Renal cortex interstitium (tissue), 11 donors: ENCODE data around the gene AFF2. TPM values are rescaled to one million over a fixed set of nuclear protein-coding genes. Genes with fewer than 3 reads are reported as not detected.
"Not testable (repeated sequence)": the region's sequence is repeated elsewhere in the genome, so short reads cannot be mapped to it uniquely, and the experiment has no call there.

Experiments
- DNase-seq, 11 donors: peaks; one replicate each; pipeline ENCODE4 v3.0.0-alpha.2; 2013; ENCODE audit warnings: low read depth in 9 of 11, low spot score in 4 of 11; ENCODE audit errors: extremely low read depth in 1 of 11
- polyA plus RNA-seq, 3 donors: library from polyadenylated mRNA; unstranded; fragments of 120-200 nt; gene quantifications; one replicate each; pipeline ENCODE4 v1.2.1, GENCODE V29; 2013; ENCODE audit not compliant: insufficient read length in 3 of 3

Gene AFF2
- polyA plus RNA-seq, 3 donors: 4.5 to 6.3 (median 5.3) TPM

GRCh38 chrX:148618470-148619445, 118.3 kb downstream of the AFF2 start:
- no peak for DNase-seq

GRCh38 chrX:148620023-148620422, 119.6 kb downstream of the AFF2 start:
- DNase-seq: no peak

GRCh38 chrX:148624951-148625474, 124.6 kb downstream of the AFF2 start:
- DNase-seq: no peak

- DNase-seq: no peak
Observed at GRCh38 chrX:148628621-148629020, 128.2 kb downstream of the AFF2 start.

GRCh38 chrX:148629434-148629833, 129.0 kb downstream of the AFF2 start:
- DNase-seq: no peak

GRCh38 chrX:148632444-148632843, 132.0 kb downstream of the AFF2 start:
- DNase-seq: no peak

GRCh38 chrX:148633218-148633908, 132.9 kb downstream of the AFF2 start:
- no peak for DNase-seq

- DNase-seq: no peak
Observed at GRCh38 chrX:148634591-148634990, 134.2 kb downstream of the AFF2 start.

GRCh38 chrX:148643460-148643859, 143.0 kb downstream of the AFF2 start:
- DNase-seq: no peak

- no peak for DNase-seq
Observed at GRCh38 chrX:148647651-148648050, 147.2 kb downstream of the AFF2 start.

- DNase-seq: no peak
Observed at GRCh38 chrX:148649145-148649795, 148.9 kb downstream of the AFF2 start.

GRCh38 chrX:148658115-148658730, 157.8 kb downstream of the AFF2 start:
- DNase-seq: no peak

- no peak for DNase-seq
Observed at GRCh38 chrX:148659481-148659880, 159.1 kb downstream of the AFF2 start.

GRCh38 chrX:148661035-148661434, 160.6 kb downstream of the AFF2 start:
- no peak for DNase-seq

- DNase-seq: no peak
Observed at GRCh38 chrX:148662014-148662413, 161.6 kb downstream of the AFF2 start.

GRCh38 chrX:148664171-148664570, 163.8 kb downstream of the AFF2 start:
- DNase-seq: no peak

- no peak for DNase-seq
Observed at GRCh38 chrX:148664995-148665394, 164.6 kb downstream of the AFF2 start.

- DNase-seq: not testable (repeated sequence)
Observed at GRCh38 chrX:148669175-148669574, 168.8 kb downstream of the AFF2 start.

GRCh38 chrX:148670277-148670676, 169.9 kb downstream of the AFF2 start:
- DNase-seq: no peak
